HS-27A (cell line): ENCODE measurements around the gene ANKMY1.
"Not testable (repeated sequence)": the region's sequence is repeated elsewhere in the genome, so short reads cannot be mapped to it uniquely, and the experiment has no call there.

Experiments
- DNase-seq: peaks from one replicate; pipeline ENCODE4 v3.0.0-alpha.2; 2012; ENCODE audit warnings: low read depth, missing footprints

ANKMY1 gene

GRCh38 chr2:240554767-240555493, 2.9 kb downstream of the ANKMY1 start:
- DNase-seq = no peak

GRCh38 chr2:240553956-240554480, 3.8 kb downstream of the ANKMY1 start:
- no peak for DNase-seq

- no peak for DNase-seq
Measured at GRCh38 chr2:240551811-240552210, 6.0 kb downstream of the ANKMY1 start.

- no peak for DNase-seq
Measured at GRCh38 chr2:240551288-240551687, 6.5 kb downstream of the ANKMY1 start.

- DNase-seq = no peak
Measured at GRCh38 chr2:240539906-240540305, 17.9 kb downstream of the ANKMY1 start.

- DNase-seq = not testable (repeated sequence)
Measured at GRCh38 chr2:240539101-240539500, 18.7 kb downstream of the ANKMY1 start.

- DNase-seq = no peak
Measured at GRCh38 chr2:240538031-240538780, 19.6 kb downstream of the ANKMY1 start.

- no peak for DNase-seq
Measured at GRCh38 chr2:240532031-240532775, 25.6 kb downstream of the ANKMY1 start.

GRCh38 chr2:240531038-240531437, 26.8 kb downstream of the ANKMY1 start:
- no peak for DNase-seq

- DNase-seq = no peak
Measured at GRCh38 chr2:240530181-240530580, 27.6 kb downstream of the ANKMY1 start.

- no peak for DNase-seq
Measured at GRCh38 chr2:240529344-240529999, 28.3 kb downstream of the ANKMY1 start.

- DNase-seq = no peak
Measured at GRCh38 chr2:240528406-240529040, 29.3 kb downstream of the ANKMY1 start.

GRCh38 chr2:240527153-240527750, 30.5 kb downstream of the ANKMY1 start:
- no peak for DNase-seq

GRCh38 chr2:240526521-240526920, 31.3 kb downstream of the ANKMY1 start:
- no peak for DNase-seq

GRCh38 chr2:240525802-240526201, 32.0 kb downstream of the ANKMY1 start:
- DNase-seq = no peak

GRCh38 chr2:240524963-240525718, 32.6 kb downstream of the ANKMY1 start:
- DNase-seq = no peak

- no peak for DNase-seq
Measured at GRCh38 chr2:240523451-240524281, 34.1 kb downstream of the ANKMY1 start.

- DNase-seq = no peak
Measured at GRCh38 chr2:240522406-240522805, 35.4 kb downstream of the ANKMY1 start.

- not testable (repeated sequence) for DNase-seq
Measured at GRCh38 chr2:240521885-240522284, 35.9 kb downstream of the ANKMY1 start.
